T-helper 2 cell treated with Interferon-gamma antibody and Interleukin-4, amounts not matched to agents 100 ng/mL and 5 ng/mL, for 36 hours (primary cell): Measurements from ENCODE around the gene SLC22A16. TPM values are rescaled to one million over a fixed set of nuclear protein-coding genes. Genes with fewer than 3 reads are reported as not detected.

Experiments used
- intact Hi-C: fragments of 100-400 bp; cut with micrococcal nuclease; formaldehyde crosslinking; loops from one replicate; pipeline ENCODE4 v1.15.1; 2023
- total RNA-seq: library from RNA; stranded (reverse); gene quantifications from 2 replicates; pipeline ENCODE4 v1.2.3, GENCODE V29; 2022

The SLC22A16 gene
- total RNA-seq, 1 donor from 2014 or later = 0.18 TPM

DNA sequence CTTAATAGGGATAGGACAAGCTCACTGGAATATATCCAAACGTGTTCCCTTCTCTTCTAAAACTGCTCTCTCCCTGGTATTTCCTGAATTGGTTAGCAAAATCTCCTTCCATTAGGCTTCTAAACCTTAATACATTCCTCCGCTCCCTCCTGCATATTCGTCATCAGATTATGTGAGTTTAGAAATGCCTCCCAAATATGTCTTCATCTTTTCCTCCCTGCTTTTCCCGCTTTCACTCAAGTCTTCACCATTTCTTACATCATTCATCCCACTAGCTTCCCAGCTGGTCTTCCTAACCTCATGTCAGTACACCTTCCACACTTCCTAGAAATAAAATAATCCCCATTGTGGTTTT is 26.9 kb downstream of the SLC22A16 start:
- intact Hi-C loops = no loop called here

DNA sequence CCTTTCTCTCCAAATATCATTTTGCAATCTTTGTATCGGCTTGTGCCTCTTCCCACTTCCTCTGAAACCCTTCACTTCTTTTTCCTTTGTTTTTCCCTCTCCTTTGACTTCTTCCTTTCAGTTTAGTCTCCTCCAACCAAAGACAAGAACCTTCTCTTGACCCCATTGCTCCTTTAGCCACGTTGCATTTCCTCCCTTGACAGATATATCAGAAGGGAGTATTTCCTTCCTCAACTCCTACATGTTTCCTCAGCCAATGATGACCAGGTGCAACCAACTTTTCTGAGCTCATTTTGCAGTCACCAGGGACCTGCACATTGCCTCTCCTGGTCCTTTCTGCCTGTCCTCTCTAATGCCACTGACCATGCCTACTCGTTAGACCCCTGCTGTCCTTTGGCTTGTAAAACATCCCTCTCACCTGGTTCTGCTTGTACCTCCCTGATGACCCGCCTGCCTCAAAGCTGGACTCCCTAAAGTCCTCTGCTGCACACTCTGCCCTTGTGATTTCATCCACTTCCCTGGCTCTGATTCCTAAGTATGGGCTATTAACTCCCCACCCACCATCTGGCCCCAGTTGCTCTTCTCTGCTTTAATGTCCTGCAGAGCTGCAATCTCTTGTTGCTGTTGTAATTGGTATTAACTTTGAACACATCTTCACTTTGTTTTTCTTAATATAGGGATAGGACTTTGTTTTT is 27.4 kb downstream of the SLC22A16 start:
- intact Hi-C loops = no loop called here

DNA sequence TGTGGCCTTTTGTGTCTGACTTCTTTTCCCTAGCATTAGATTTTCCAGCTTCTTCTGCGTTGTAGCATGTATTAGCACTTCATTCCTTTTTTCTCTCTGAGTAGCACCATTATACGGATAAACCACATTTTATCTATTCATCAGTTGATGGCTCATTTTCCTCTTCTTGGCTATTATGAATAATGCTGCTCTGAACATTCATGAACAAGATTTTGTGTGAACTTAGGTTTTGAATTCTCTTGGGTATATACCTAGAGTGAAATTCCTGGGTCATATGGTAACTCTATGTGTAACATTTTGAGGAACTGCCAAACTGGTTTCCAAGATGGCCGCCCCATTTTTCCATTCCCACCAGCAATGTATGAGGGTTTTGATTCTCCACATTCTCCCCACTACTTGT is 28.7 kb downstream of the SLC22A16 start:
- intact Hi-C loops = no loop called here

DNA sequence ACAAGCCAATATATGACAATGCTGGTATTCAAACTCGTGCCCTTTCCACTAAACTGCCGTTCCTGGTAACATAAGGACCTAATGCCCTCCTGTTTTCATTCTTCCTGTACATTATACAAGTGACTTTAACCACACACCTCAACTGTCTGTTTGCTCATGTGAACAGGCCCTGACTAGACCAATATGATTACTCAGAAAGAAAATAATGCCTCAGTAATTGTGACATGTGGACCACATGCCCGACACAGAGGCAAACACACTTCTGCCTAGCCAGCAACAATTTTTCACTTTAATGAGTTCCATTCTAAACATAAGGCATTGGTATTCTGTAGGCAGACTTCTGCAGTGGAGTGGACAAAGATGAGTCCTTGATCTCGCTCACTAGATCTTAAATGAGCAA is 30.0 kb downstream of the SLC22A16 start:
- intact Hi-C loops = no loop called here

DNA sequence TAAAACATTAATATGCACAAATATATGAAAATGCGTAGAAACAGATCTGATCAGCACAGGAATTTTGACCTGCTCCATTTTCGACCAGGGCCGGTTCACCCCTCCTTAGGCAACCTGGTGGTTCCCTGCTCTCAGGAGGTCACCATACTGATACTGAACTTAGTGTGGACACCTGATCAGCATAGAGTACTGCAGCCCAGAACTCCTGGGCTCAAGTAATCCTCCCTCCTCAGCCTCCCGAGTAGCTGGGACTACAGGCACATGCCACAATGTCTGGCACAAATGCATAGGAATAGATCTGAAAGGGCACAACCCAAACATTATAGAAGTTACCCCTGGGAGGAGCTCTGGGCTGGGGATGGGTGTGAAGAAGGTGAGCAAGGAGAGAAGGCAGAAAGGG is 36.4 kb downstream of the SLC22A16 start:
- intact Hi-C loops = no loop called here

DNA sequence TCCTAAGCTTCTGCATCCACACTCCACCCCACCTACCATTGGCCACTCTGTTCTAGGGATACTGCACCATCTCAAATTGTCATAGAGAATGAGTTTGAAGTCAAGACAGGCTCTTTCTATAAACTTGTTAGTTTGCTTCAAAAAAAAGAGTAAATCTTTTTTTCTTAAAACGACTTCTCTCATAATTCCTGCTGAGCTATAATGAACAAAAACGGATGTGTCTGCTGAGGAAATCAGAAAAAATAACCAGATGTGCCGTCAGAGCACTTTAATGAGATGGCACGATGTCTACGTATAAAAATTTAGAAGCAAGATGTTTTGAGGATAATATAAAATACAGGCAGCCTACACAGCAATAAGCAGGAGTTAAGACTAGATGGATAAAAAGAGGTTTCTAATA is 37.1 kb downstream of the SLC22A16 start:
- intact Hi-C loops = no loop called here

DNA sequence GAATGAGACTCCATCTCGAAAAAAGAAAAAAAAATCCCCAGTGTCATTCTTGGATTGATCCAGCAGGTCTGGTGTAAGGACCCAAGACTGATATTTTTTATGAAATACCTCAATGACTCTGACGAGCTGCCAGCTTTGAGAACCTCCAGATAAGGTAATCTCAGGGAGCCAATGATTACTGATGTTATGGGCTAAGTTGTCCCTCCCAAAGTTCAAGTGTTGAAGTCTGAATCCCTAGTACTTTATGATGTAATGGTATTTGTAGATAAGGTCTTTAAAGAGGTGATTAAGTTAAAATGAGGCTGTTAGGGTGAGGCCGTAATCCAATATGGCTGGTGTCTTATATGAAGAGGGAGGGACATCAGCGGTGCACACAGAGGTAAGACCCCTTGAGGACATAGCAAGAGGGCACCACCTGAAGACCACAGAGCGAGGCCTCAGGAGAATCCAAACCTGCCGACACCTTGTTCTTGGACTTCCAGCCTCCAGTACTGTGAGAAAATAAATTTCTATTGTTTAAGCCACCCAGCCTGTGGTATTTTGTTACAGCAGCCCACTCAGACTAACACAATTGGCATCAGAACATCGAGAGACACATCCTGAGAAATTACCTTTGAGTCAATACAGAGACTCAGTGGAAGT is 41.3 kb downstream of the SLC22A16 start:
- intact Hi-C loops = no loop called here

DNA sequence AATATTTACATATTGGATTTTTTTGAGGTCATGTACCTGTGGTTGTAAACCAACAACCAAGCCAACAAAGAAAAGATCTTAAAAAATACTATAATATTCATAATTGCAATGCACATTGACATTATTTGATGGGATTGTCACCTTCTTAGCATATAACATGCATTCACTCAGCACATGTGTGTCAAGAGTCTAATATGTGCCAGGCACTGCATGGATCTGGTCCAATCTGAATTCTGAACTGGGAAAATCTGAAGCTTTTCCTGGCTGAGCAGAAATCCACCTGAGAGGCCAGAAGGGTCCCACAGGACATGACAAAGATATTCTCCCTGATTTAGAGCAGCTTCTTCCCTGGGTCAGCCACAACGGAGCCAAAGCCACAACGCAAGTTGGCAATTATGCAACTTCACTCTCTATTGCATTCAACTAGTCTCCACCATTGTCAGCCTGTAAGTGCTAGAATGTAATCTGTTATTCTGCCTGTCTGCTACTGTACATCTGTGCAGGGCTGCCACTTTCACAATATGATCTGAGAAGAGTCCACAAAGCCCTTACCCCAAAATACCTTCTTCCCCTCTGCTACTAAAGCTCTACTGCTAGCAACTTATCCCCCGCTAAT is 44.0 kb downstream of the SLC22A16 start:
- intact Hi-C loops = no loop called here

DNA sequence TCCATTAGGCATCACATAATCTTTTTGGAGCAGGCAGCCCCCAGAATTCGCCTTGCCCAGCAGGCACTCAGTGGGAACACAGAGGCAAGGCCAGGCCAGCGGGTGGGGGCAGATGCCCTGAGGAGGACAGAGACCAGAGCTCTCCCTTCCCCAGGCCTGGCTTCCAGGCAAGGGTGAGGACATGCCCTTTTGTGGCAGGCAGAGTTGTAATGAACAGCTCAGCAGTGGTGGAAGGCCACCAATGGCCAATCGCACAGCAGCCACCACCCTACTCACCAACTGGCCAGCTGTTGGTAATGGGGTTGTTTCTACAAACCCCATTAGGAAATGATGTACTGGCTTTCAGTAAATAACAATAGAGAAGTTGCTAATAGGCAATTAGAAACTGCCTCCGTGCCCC is 45.7 kb downstream of the SLC22A16 start:
- intact Hi-C loops = no loop called here

DNA sequence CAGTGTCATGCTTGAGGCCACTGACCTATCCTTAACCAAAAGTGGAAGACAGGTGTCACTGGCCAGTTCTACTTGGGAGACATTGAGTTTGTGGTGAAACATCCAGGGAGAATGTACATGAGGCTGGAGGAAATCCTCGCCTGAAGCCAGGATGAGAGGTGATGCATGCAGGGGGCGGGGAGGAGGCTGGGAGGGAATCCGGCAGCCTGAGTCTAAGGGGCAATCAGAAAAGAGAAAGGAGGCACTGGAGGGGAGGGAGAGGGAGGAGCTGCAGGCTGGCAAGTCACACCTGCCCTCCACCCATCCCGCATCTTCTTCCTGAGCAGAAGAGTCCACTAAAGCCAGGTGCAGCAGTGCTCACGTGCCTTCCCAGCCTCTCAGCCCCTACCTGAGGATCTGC is 46.2 kb downstream of the SLC22A16 start:
- intact Hi-C loops = no loop called here

DNA sequence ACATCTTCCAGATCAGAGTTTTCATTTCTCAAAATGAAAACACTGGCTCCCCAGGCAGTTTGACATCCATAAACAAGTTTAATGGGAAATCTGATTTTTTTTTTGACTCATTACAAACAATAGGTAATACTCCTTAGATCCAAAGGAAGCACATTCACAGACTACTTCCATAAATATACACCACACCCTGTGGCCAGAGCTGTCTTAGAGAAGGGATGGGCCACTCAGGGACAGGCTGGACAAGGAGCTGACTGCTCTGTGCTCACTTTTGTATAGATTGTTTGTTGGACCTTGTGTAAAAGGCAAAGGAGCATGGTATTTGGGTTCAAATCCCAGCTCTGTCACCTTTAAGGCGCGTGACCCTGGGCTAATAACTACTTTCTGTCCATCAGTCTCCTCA is 48.3 kb downstream of the SLC22A16 start:
- intact Hi-C loops = no loop called here

DNA sequence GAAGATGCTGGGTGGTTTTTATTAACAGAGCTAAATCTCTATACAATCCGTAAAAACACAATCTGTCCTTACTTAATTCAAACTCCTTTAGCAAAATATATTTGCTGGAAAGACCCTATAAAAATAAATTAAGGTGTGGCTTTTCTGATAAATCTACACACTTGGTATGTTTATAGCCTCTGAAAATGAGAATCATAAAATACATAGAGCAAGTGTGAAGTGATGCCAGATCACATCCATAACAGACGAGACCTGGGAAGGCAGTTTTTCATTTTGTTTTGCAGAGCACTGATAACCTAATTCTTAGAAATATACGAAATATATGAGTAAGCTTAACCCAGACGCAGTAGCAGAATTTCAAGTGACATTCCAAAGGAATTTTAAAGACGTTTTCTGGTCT is 50.6 kb downstream of the SLC22A16 start:
- intact Hi-C loops = no loop called here

DNA sequence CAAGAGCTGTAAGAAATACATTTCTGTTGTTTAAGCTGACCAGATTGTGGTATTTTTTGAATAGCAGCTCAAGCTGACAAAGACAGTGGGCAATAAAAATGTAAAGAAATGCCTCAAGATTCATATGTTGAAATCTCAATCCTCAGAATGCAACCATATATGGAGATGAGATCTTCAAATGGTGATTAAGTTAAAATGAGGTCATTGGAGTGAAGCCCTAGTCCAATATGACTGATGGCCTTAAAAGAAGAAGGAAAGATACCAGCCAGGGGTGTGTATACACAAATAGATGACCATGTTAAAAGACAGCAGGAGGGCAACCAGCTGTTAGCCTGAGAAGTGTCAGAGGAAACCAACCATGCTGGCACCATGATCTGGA is 54.0 kb downstream of the SLC22A16 start:
- intact Hi-C loops = no loop called here

DNA sequence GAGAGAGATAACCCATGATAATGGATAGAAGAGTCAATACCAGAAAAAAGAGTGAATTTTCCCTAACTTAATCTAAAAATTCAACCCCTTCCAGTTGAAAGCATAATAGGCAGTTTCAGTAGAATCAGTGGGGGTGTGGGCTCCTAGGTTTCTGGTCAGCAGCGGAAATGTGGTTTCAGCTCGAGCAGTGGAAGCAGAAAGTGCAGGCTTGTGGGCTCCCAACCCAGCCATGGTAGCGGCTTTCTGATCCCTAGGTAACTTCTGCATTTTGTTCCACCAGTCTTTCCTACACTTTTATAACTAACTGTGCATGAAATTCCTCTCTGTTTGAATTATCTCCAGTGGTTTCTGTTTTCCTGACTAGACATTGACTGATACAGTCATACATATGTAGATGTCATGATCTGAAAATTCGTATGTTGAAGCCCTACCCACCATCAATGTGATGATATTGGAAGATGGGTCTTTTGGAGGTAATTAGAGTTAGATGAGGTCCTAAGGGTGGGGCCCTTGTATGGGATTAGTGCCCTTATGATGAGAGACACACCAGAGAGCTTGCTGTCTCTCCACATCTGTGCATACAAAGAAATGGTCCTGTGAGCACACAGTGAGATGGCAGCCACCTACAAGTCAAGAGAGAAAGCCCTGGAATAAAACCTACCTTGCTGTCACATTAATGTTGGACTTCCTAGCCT is 54.5 kb downstream of the SLC22A16 start:
- intact Hi-C loops = no loop called here

DNA sequence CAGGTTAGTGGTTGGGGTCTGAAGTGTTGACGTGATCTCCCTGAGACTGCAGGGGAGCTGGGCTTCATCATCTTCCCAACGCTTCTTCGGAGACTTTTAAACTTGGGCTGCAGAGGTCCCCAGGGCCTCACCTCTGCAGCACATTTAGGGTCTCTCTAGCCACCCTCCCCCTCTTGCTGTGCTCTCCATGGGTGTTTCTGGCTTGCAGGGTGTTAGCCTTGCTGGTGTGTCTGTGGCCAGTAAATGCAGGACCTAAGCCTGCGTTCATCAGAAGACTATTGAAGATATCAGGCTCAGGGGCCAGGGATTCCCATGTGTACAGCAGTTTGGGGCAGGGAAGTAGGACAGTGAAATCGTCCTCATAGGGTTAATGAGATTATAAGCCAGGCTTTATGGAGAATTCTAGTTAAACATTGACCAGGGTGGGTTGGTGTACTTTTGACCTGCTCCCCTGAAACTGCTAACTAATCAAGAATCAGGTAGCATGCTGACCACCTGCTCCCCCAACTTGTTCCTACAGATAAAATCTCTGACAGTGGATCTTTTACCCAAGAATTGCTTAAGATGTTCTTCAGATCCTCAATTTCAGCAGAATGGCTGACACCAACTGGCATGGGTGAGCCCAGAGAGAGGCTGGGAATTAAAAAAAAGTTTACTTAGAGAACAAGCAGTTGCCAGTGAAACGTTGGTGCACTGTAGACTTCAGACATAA is 57.2 kb downstream of the SLC22A16 start:
- intact Hi-C loops = no loop called here

DNA sequence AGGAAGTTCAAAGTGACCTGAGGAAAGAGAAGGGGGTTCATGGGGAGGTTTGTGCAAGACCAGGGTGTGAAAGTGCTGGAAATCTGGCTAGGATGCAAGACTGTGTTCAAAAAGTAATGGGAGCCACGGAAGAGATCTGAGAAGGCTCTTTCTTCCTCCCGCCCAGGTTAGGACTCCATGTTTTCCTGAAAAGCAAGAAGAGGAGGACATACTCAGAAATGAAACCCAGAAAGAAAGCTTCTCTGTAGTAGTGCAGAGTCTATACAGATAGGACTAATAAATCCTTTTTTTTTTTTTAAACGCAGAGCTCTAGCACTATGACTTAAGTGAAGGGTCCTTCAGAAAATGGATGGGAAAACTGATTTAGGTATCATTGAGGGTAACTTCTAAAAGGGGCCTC is 57.8 kb downstream of the SLC22A16 start:
- intact Hi-C loops = no loop called here

DNA sequence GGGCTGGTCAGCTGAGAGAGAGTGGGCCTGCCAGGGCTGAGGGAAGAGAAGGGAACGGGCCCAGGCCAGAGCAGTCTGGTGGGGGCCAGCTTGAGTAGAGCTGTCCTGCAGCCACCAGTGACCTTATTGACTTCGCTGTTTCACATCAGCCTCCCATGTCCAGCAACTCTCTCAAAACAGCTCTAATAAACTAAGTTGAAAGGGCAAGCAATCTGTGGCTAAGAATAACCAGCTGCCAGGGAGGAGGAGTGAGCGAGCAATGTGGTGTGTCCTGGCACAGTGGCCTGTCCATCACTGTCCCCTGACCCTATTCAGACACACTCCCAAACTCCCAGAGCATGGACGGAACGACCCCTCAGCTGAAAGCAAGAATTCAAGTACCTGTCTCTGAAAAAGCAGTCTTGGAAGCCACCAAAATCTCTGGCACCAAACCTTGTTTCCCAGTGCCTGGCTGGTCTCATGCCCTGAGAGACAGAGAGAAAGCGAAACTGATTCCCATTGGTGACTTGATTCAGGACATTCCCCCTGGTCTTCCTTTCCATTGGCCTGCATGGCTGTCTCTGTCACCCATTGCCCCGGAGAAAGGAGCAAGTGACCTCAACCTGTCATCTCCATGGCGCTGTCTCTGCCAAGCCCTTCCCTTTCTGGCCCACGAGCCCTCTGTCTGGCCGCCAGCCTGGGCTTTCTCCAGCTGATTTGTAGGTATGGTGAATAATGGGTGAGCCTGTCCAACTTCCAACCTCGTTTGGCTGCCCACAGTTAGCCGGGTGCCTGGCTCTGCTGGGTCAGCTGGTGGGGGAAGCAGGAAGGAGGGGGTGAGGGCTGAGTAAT is 61.1 kb downstream of the SLC22A16 start, which contains the start of gene DDO:
Gene DDO (minus strand): TSS at position 490 of the 831 bp plus-strand sequence. CDS start 2,113 bp downstream, outside the sequence.
- intact Hi-C loops = no loop called here

DNA sequence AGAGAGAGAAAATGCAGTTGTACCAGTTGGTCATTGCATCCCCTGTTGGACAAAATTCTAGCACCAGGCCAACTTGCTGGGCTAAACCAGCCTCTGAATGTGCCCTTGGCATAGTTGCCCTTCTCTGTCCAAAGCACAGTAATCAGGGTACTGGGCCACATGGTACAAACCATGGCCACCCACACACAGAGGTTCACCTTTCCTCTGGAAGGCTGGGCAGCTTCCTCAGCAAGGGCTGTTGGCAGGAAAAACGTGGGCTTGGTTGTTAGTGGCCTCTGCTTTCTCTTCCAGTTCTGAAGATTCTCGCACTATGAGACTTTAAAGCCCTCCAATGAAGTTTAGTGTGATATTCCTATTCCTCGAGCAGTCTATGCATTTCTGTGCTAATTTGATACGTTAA is 61.7 kb downstream of the SLC22A16 start:
- intact Hi-C loops = no loop called here

DNA sequence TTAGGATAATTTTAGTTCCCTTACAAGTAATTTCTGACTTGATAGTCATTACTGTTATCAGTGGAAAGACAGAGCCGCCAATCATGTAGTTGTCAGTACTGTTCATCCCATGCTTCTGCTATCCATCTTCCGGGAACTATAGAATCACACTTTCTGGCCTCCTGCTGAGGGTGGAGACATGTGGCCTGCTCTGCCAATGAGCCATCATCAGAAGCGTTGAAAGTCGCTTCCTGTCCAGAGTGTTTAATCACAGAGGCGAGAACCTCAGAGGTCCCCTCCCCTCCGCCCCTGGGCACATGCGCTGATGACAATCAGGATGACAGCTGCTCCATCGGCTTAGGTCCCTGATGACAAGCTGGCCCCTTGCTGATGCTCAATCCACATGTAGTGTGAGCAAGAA is 64.1 kb downstream of the SLC22A16 start:
- intact Hi-C loops = no loop called here

DNA sequence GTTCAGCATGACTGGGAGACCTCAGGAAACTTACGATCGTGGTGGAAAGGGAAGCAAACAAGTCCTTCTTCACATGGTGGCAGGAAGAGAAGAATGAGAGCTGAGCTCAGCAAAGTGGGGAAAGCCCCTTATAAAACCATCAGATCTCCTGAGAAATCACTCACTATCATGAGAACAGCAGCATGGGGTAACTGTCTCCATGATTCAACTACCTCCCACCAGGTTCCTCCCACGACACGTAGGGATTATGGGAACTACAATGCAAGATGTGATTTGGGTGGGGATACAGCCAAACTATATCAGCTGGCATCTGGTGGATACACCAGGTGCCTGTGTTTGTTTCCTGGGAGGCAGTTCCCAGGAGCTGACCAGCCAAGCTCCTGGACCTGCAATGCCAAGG is 65.9 kb downstream of the SLC22A16 start:
- intact Hi-C loops = no loop called here

DNA sequence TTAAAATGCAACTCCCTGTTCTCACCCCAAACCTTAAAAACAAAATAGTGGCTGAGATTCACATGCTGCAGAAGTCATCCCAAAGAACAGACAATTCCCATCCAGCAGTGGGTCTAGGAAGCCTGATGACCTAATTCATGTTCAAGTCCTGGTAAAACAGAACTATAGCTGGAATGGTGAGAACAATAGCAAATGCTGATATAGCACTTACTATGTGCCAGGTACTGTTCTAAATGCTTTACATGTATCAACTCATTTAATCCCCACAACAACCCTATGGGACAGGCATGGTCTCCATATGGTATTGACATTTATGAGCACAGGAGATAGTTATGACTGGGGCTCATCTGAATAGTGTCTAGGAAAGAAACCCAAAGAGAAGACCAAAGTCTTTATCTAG is 66.6 kb downstream of the SLC22A16 start:
- intact Hi-C loops = no loop called here
